CD4-positive, alpha-beta T cell treated with Interleukin-2 at 100 ng/mL for 4 hours (primary cell): ENCODE results near the gene RBM20.

Experiments used
- DNase-seq: peaks from one replicate; pipeline ENCODE4 v3.0.0-alpha.2; 2020; ENCODE audit warnings: low spot score

RBM20 gene

DNA sequence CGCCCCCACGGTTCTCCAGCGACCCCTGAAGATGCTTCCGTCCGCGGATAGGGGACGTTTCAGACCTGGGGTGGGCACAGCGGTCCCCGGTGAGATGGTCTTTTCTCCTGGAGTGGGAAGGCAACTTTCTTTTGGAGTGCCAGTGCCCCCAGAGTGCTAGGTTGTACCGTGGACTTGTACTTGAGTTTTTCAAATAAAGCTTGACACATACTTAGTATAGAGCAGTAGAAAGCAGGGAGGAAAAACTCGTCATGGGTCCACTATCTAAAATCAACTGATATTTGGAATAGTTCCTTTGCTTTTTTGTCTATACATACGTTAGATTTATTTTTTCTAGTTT is 28.4 kb downstream of the RBM20 start:
- no peak for DNase-seq

- no peak for DNase-seq
Observed at GRCh38 chr10:110676016-110676415, 31.9 kb downstream of the RBM20 start.

DNA sequence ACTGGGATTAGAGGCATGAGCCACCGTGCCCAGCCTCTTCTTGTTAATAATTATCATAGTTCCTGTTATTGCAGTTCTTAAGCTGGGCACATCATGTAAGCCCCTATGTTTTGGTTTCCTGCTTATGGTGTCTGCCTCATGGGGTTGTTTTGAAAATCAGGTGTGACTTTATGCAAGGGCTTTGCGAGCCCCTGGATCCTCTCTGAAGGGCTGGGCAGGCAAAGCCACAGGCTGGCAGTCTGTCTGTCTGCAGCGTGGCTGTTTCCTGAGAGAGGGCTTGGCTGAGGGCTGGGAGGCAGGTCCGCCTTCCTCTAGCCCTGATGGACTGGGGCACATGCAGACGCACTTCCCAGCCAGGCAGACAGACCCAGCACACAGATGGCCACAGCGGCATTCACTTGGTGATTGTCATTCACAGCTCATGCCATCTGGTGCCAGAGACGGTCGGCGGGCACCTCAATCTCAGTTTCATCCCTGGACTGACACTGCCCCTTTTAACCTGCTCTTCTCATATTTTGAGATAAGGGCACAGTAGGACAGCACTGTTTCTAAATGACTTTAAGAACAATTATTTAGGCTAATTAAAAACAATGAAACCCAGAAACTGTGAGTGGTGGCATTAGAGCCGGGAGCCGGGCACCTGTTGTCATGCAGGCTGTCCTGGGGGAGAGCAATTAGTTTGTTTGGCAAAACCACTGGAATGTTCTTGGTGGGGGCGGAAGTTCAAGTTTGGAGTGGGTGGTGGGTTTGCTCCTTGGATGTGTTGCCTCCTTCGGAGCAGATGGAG is 35.5 kb downstream of the RBM20 start:
- DNase-seq = no peak

GRCh38 chr10:110680273-110681020 is 36.3 kb downstream of the RBM20 start:
- no peak for DNase-seq

DNA sequence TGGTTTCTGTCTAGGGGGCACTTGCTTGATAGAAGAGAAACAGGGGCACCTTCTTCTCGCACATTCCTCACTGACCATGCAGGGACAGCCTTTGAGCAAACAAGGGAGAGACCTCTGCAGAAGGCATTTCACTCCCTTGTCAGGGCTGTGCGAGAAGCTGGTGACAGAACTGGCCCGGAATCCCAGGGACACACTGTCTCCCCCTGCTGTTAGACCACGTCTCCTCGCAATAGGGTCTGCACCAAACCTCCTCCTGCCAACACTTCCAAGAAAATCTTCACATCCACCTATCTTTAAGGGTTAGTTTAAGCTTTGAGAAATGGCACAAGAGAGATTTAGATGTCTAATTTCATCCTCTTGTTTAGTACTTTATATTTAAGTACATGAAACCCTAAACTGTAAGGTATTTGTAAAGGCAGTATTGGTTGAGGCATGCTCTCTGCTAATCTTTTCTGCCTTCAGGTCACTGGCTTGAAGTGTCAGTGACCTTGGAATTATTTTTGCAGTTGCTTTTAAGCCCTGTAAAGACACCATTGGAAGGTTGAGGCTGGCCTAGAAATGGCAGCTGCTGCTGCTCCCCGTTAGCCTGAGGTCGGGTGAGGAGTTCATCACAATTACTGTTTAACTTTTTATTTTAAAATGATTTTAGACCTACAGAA is 37.0 kb downstream of the RBM20 start:
- peak; percentile 28 for DNase-seq

- DNase-seq = no peak
Observed at GRCh38 chr10:110682348-110682747, 38.2 kb downstream of the RBM20 start.

DNA sequence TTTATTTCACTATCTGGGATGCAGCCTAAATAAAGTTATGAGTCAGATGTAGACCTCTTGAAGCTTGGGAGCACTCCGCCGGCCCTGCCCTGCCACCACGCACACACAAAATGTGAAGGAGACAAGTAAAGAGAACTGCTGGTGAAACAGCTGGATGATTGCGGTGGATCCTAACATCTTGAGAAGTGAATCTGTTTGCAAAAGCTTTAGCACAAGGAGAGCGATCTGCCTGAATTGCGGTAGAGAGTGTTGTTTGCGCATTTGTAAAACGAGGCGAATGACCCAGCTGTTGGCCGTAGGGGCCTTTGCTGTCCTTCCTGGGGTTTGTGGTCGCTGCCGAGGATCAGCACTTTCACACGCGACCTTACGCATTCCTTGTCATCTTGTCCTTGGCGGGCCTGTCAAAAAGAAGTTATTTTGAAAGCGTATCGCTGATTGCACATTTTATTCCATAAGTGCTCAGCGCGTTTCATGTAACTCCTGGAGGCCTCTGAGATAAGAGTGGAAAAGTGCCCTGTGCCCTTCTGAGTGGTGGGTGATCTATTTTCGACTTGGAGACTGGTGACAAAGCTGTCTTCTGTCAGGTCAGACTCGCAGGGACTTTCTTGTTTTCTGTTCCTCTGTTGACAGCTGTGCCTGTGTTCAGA is 40.8 kb downstream of the RBM20 start:
- no peak for DNase-seq

- DNase-seq = no peak
Observed at GRCh38 chr10:110686047-110686446, 41.9 kb downstream of the RBM20 start.

GRCh38 chr10:110686949-110687348 is 42.8 kb downstream of the RBM20 start:
- DNase-seq = no peak

GRCh38 chr10:110687400-110687799 is 43.3 kb downstream of the RBM20 start:
- DNase-seq = no peak

DNA sequence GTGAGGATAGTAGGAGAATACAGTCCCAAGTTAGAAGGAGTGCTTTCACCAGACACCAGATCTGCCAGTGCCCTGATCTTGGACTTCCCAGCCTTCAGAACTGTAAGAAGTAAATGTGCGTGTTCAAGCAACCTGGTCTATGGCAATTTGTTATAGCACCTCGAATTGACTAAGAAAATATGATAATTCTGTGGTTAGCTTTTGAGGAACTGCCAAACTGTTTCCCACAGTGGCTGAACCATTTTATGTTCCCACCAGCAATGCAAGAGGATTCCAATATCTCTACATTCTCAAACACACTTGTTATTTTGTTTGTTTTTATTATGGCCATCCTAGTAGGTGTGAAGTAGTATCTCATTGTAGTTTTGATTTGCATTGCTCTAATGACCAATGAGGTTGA is 47.0 kb downstream of the RBM20 start:
- DNase-seq = no peak

DNA sequence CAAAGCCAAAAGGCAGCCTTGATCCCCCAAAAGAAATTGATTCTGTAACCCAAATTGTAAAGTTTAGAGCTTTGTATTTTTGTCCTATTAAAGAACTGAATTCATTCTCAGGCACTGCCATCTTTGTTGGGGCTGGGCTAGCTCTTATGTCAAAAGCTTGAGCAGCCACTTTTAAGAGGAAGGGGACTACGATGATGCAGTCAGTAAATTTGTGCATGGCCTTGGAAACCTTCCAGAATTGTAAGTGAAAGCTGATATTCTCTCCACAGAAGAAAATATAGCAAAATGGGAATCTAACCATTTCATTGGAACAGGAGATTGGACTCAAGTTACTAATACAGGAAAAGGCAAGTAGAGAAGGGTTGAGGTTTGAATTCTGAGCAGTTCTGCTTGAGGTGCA is 50.1 kb downstream of the RBM20 start:
- DNase-seq = no peak

DNA sequence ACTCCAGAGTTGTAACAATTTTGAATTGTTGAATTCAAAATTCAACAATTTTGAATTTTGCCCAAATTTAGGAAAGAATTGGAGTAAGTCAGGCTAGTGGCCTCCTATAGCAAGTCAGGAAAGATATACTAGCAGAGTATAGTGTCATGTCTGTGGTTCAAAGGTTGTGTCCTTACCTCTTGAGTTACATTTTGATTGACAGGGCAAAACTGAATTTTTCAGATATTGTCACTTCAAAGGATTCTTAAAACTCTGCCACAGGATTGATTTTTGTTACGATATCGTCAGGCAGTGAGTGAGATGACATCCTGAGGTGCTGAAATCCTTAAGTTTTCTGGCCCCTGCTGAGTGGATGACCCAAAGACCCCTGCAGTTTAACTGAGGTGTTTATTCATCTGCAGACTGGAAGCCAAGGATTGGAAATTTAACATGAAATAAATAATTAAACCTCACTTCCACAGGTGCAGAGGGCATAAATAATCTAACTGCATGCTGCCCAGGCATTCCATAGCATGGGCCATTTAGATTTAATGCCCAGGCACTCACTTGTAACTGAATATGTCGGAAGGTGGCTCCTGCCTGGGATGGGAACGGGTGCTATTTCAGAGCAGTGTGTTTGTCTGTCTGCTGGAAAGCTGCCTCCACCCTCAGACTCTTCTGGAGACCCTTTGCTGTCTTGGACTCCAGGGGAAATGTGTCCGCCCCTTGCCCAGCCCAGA is 50.8 kb downstream of the RBM20 start:
- no peak for DNase-seq

GRCh38 chr10:110695539-110695886 is 51.4 kb downstream of the RBM20 start:
- no peak for DNase-seq

GRCh38 chr10:110696436-110696835 is 52.3 kb downstream of the RBM20 start:
- no peak for DNase-seq

- DNase-seq = no peak
Observed at GRCh38 chr10:110698340-110698739, 54.2 kb downstream of the RBM20 start.

GRCh38 chr10:110698782-110699201 is 54.7 kb downstream of the RBM20 start:
- no peak for DNase-seq

- no peak for DNase-seq
Observed at GRCh38 chr10:110699859-110700468, 55.8 kb downstream of the RBM20 start.

DNA sequence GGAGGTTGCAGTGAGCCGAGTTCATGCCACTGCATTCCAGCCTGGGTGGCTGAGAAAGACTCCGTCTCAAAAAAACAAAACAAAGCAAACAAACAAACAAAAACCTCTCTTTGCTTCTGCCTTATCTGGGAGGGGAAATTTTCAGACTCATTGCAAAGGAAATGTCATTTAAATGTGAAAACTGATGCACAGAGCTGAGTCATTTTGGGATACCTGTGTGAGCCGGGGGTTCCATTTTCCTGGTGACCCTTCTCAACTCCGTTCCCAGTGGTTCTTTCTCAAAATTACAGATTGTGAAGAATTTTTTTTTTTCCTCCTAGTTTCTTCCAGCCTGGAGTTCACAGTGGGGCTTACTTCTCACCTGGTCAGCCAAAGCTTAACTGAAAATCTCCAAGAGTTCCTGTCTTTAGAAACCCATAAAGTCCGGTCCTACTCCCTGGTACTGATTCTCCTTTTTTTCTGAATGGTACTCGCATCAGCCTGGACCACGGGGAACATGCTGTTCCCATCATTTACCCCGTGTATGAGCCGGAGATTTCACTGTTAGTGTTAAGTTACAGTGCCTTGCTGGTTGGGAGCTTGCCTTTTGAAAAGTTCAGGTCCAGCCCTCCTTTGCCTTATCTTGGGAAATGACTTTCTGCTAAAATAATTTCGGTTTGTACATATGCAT is 56.9 kb downstream of the RBM20 start:
- DNase-seq = no peak

DNA sequence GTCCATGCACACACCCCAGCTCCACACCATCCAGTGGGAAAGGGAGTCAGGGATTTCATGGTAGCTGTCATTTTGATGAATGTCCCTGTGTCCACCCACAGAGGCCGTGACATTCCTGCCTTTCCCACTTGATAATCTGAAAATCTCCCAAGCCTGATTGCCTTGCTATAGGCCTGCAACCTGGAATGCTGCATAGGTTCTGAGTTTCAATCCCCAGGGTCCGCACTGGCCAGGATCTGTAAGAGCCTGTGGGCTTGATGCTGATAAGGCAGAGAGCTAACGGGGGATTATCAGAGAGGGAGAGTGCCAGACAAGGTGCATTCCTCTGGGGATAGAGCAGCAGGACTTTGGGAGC is 57.5 kb downstream of the RBM20 start:
- DNase-seq = no peak

GRCh38 chr10:110704070-110704469 is 59.9 kb downstream of the RBM20 start:
- DNase-seq = no peak
